ENCODE measurements around the gene SNAP29.
"Not testable (repeated sequence)": the region's sequence is repeated elsewhere in the genome, so short reads cannot be mapped to it uniquely, and the experiment has no call there.

The SNAP29 gene

GRCh38 chr22:20867179-20868024 lies 8.6 kb downstream of the SNAP29 start:
- DNase-seq = no peak

GRCh38 chr22:20868025-20868962 lies 9.5 kb downstream of the SNAP29 start:
- DNase-seq = no peak

GRCh38 chr22:20869234-20869633 lies 10.4 kb downstream of the SNAP29 start:
- DNase-seq = no peak

GRCh38 chr22:20873214-20873613 lies 14.4 kb downstream of the SNAP29 start:
- no peak for DNase-seq

GRCh38 chr22:20875296-20875695 lies 16.5 kb downstream of the SNAP29 start:
- DNase-seq = no peak

- no peak for DNase-seq
Observed at GRCh38 chr22:20877715-20878114, 18.9 kb downstream of the SNAP29 start.

GRCh38 chr22:20881231-20881630 lies 22.4 kb downstream of the SNAP29 start:
- peak; percentile 87 for DNase-seq

GRCh38 chr22:20881869-20882815 lies 23.3 kb downstream of the SNAP29 start:
- no peak for DNase-seq

GRCh38 chr22:20882855-20883254 lies 24.0 kb downstream of the SNAP29 start:
- no peak for DNase-seq

GRCh38 chr22:20884454-20884853 lies 25.6 kb downstream of the SNAP29 start:
- DNase-seq = no peak

GRCh38 chr22:20885017-20885556 lies 26.3 kb downstream of the SNAP29 start:
- DNase-seq = no peak

- DNase-seq = peak; percentile 98
Observed at GRCh38 chr22:20885557-20886323, 26.9 kb downstream of the SNAP29 start.

- peak; percentile 96 for DNase-seq
Observed at GRCh38 chr22:20887375-20887774, 28.6 kb downstream of the SNAP29 start.

GRCh38 chr22:20889025-20889704 lies 30.4 kb downstream of the SNAP29 start:
- no peak for DNase-seq

GRCh38 chr22:20889904-20890540 lies 31.2 kb downstream of the SNAP29 start:
- DNase-seq = no peak

GRCh38 chr22:20890975-20891374 lies 32.2 kb downstream of the SNAP29 start:
- no peak for DNase-seq

GRCh38 chr22:20897737-20898136 lies 38.9 kb downstream of the SNAP29 start:
- DNase-seq = not testable (repeated sequence)

- DNase-seq = no peak
Observed at GRCh38 chr22:20899827-20900423, 41.1 kb downstream of the SNAP29 start.

- not testable (repeated sequence) for DNase-seq
Observed at GRCh38 chr22:20901093-20902033, 42.6 kb downstream of the SNAP29 start.

Data from islet precursor cell (in vitro differentiated cells).